H9 (cell line): ENCODE data around the gene MTOR. TPM values are rescaled to one million over a fixed set of nuclear protein-coding genes. Genes with fewer than 3 reads are reported as not detected.

ENCODE experiments used
- DNase-seq: peaks from one replicate; pipeline ENCODE4 v3.0.0-alpha.2; 2017
- H2AFZ ChIP-seq: one replicate; pipeline ENCODE4 v1.6.1; 2013; ENCODE audit warnings: mild to moderate bottlenecking, low read length, control low read depth, moderate library complexity
- H2AK5ac ChIP-seq: 2 replicates; pipeline ENCODE4 v1.6.1; 2013; ENCODE audit warnings: low read length, control low read depth, mixed read lengths; ENCODE audit not compliant: insufficient read length
- H2BK120ac ChIP-seq: one replicate; pipeline ENCODE4 v1.6.1; 2013; ENCODE audit warnings: low read depth, mild to moderate bottlenecking, low read length, control low read depth, inconsistent platforms; ENCODE audit not compliant: poor library complexity, severe bottlenecking
- H2BK12ac ChIP-seq: 2 replicates; pipeline ENCODE4 v1.6.1; 2013; ENCODE audit warnings: low read length, control low read depth, mixed read lengths, low read depth; ENCODE audit not compliant: insufficient read length
- H2BK15ac ChIP-seq: 2 replicates; pipeline ENCODE4 v1.6.1; 2013; ENCODE audit warnings: low read depth, low read length, control low read depth
- H2BK20ac ChIP-seq: one replicate; pipeline ENCODE4 v1.6.1; 2013; ENCODE audit warnings: low read depth, mild to moderate bottlenecking, low read length, control low read depth, inconsistent platforms; ENCODE audit not compliant: poor library complexity, severe bottlenecking
- H2BK5ac ChIP-seq: 2 replicates; pipeline ENCODE4 v1.6.1; 2013; ENCODE audit warnings: low read length, control low read depth, mixed read lengths; ENCODE audit not compliant: insufficient read length
- H3K14ac ChIP-seq: 2 replicates; pipeline ENCODE4 v1.6.1; 2013; ENCODE audit warnings: low read length, control low read depth; ENCODE audit not compliant: insufficient read depth
- H3K18ac ChIP-seq: 2 replicates; pipeline ENCODE4 v1.6.1; 2013; ENCODE audit warnings: low read depth, mild to moderate bottlenecking, mixed read lengths, low read length, control low read depth; ENCODE audit not compliant: insufficient read length
- H3K23ac ChIP-seq: 2 replicates; pipeline ENCODE4 v1.6.1; 2013; ENCODE audit warnings: low read length, control low read depth, mixed read lengths, low read depth; ENCODE audit not compliant: insufficient read length
- H3K23me2 ChIP-seq: 2 replicates; pipeline ENCODE4 v1.6.1; 2013; ENCODE audit warnings: low read depth, mild to moderate bottlenecking, mixed read lengths, low read length, control low read depth; ENCODE audit not compliant: insufficient read length, poor library complexity, severe bottlenecking
- H3K27ac ChIP-seq: 2 replicates; pipeline ENCODE4 v1.5.1; 2013; ENCODE audit warnings: low read length, control low read depth, mixed read lengths, low read depth; ENCODE audit not compliant: insufficient read length
- H3K27me3 ChIP-seq: 2 replicates; pipeline ENCODE4 v1.6.1; 2013; ENCODE audit warnings: low read length, control low read depth, inconsistent platforms; ENCODE audit not compliant: insufficient read depth
- H3K4ac ChIP-seq: 2 replicates; pipeline ENCODE4 v1.6.1; 2013; ENCODE audit warnings: low read depth, mild to moderate bottlenecking, control low read depth, inconsistent platforms, low read length, moderate library complexity
- H3K4me1 ChIP-seq: 2 replicates; pipeline ENCODE4 v1.6.1; 2013; ENCODE audit warnings: low read length, control low read depth, inconsistent platforms; ENCODE audit not compliant: insufficient read depth
- H3K4me2 ChIP-seq: 2 replicates; pipeline ENCODE4 v1.6.1; 2013; ENCODE audit warnings: low read length, control low read depth, mixed read lengths; ENCODE audit not compliant: insufficient read length, insufficient read depth
- H3K56ac ChIP-seq: 2 replicates; pipeline ENCODE4 v1.6.1; 2013; ENCODE audit warnings: low read depth, mild to moderate bottlenecking, mixed read lengths, low read length, control low read depth; ENCODE audit not compliant: insufficient read length
- H3K79me1 ChIP-seq: 2 replicates; pipeline ENCODE4 v1.6.1; 2013; ENCODE audit warnings: low read depth, mild to moderate bottlenecking, moderate library complexity, low read length, control low read depth, inconsistent platforms; ENCODE audit not compliant: insufficient read depth, poor library complexity, severe bottlenecking
- H3K79me2 ChIP-seq: 2 replicates; pipeline ENCODE4 v1.6.1; 2013; ENCODE audit warnings: low read length, control low read depth, inconsistent platforms; ENCODE audit not compliant: insufficient read depth
- H3K9ac ChIP-seq: 2 replicates; pipeline ENCODE4 v1.6.1; 2013; ENCODE audit warnings: low read length, control low read depth, mixed read lengths; ENCODE audit not compliant: insufficient read length; ENCODE audit errors: extremely low read depth
- H3K9me3 ChIP-seq: one replicate; pipeline ENCODE4 v1.6.1; 2013; ENCODE audit warnings: low read depth, low read length, inconsistent platforms; ENCODE audit not compliant: control insufficient read depth
- H3T11ph ChIP-seq: one replicate; pipeline ENCODE4 v1.6.1; 2013; ENCODE audit warnings: mild to moderate bottlenecking, low read length, control low read depth, inconsistent platforms
- H4K20me1 ChIP-seq: one replicate; pipeline ENCODE4 v1.6.1; 2013; ENCODE audit not compliant: control insufficient read depth, insufficient read length, insufficient read depth
- H4K5ac ChIP-seq: 2 replicates; pipeline ENCODE4 v1.6.1; 2013; ENCODE audit warnings: low read depth, mild to moderate bottlenecking, mixed read lengths, low read length, control low read depth; ENCODE audit not compliant: insufficient read length
- H4K8ac ChIP-seq: replicated peaks from 2 replicates; pipeline ENCODE4 v1.6.1; 2013; ENCODE audit warnings: low read length, control low read depth, mixed read lengths, low read depth; ENCODE audit not compliant: insufficient read length
- H4K91ac ChIP-seq: 2 replicates; pipeline ENCODE4 v1.6.1; 2013; ENCODE audit warnings: low read depth, mild to moderate bottlenecking, moderate library complexity, mixed read lengths, low read length, control low read depth; ENCODE audit not compliant: insufficient read length
- H3K27ac Mint-ChIP-seq, 3 experiments: 2 replicates in 2 of 3; 3 replicates in 1 of 3; pipeline ENCODE4 v1.8.0; 2020 to 2021; ENCODE audit warnings: mixed read lengths in 3 of 3, mild to moderate bottlenecking in 1 of 3, moderate library complexity in 1 of 3
- H3K27me3 Mint-ChIP-seq: 2 replicates; pipeline ENCODE4 v1.8.0; 2021; ENCODE audit warnings: low read depth, mild to moderate bottlenecking, moderate library complexity, mixed read lengths
- H3K36me3 Mint-ChIP-seq, 3 experiments: 2 replicates in 2 of 3; 3 replicates in 1 of 3; pipeline ENCODE4 v1.8.0; 2020 to 2021; ENCODE audit warnings: low read depth in 3 of 3, mixed read lengths in 3 of 3; ENCODE audit not compliant: insufficient read depth in 1 of 3
- H3K4me1 Mint-ChIP-seq, 2 experiments: 2 replicates each; pipeline ENCODE4 v1.8.0; 2020; ENCODE audit warnings: mixed read lengths in 2 of 2
- H3K4me3 Mint-ChIP-seq, 2 experiments: 2 replicates in 1 of 2; 3 replicates in 1 of 2; pipeline ENCODE4 v1.8.0; 2020 to 2021; ENCODE audit warnings: mild to moderate bottlenecking in 2 of 2, mixed read lengths in 2 of 2, moderate library complexity in 1 of 2
- H3K9me3 Mint-ChIP-seq, 2 experiments: 2 replicates in 1 of 2; 3 replicates in 1 of 2; pipeline ENCODE4 v1.8.0; 2020; ENCODE audit warnings: mild to moderate bottlenecking in 2 of 2, mixed read lengths in 2 of 2, moderate library complexity in 1 of 2
- WGBS: extraction: QIAGEN DNeasy Blood & Tissue Kit; methylation state at CpG from one replicate; pipeline ENCODE4 v1.1.7; 2013; ENCODE audit warnings: missing lambda C conversion rate, low lambda C conversion rate, mixed read lengths; ENCODE audit not compliant: insufficient read length; ENCODE audit errors: extremely low coverage; 5-methylcytosine and 5-hydroxymethylcytosine counted together
- total RNA-seq: library from RNA; stranded (reverse); gene quantifications from 2 replicates; pipeline ENCODE4 v1.2.1, GENCODE V29; 2021
- TF ChIP-seq, protein P1 (sequence below): fragments of 200-600 bp; sonication (generic); conservative IDR thresholded peaks from 3 replicates; pipeline ENCODE4 v1.8.0; 2021; ENCODE audit warnings: antibody characterized with exemption, mild to moderate bottlenecking

Gene MTOR
- total RNA-seq, 1 experiment from 2014 or later, result 67.5 TPM

DNA sequence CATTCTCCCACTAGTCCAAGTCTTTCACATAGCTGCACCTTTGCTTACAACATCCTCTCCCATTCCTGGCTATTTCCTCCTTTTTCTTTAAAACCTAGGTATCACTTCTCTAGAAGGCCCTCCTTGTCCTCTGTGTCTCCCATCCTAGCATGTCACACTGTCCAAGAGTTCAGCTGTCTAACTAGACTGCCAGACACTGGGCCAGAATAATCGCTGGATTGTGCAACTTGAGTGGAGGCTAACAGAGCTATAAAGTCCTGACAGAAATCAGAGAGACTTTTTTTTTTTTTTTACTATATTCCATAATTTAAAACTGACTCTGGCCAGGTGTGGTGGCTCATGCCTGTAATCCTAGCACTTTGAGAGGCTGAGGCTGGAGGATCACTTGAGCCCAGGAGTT lies 77.4 kb downstream of the MTOR start:
- Mint-ChIP-seq H3K9me3 (no peaks in the 10 kb centered on the region), H3K4me1 (peaks cover 0 to 6% of the 10 kb centered on the region in 2 experiments; a peak in 1 of 4 replicates), H3K36me3 (peaks cover 7 to 32% (median 18%) of the 10 kb centered on the region in 3 experiments; a peak in 6 of 7 replicates), H3K27ac (peak overlapping the region in 1 of 3 experiments; percentile 23; a peak in 2 of 7 replicates), H3K27me3 (no peaks in the 10 kb centered on the region), H3K4me3 (no peak overlapping the region)
- Histone ChIP-seq H3K27me3 (no peaks in the 10 kb centered on the region), H3K27ac (no peak overlapping the region), H3K4me1 (no peaks in the 10 kb centered on the region), H3K23me2 (no peaks in the 10 kb centered on the region), H4K8ac (no peak overlapping the region), H3K18ac (no peak overlapping the region), H4K5ac (no peak overlapping the region), H3K9me3 (no peaks in the 10 kb centered on the region), H3K14ac (no peak overlapping the region), H3K79me2 (no peaks in the 10 kb centered on the region), H3T11ph (no peak overlapping the region), H3K4ac (no peak overlapping the region), H2BK12ac (no peak overlapping the region), H2BK5ac (no peak overlapping the region), H4K91ac (no peak overlapping the region), H2BK120ac (no peak overlapping the region), H3K9ac (no peak overlapping the region), H3K4me2 (no peak overlapping the region), H4K20me1 (no peaks in the 10 kb centered on the region), H2AK5ac (no peak overlapping the region), H3K79me1 (no peaks in the 10 kb centered on the region), H3K23ac (no peak overlapping the region), H2BK20ac (no peak overlapping the region), H2AFZ (no peak overlapping the region), H3K56ac (no peak overlapping the region), H2BK15ac (no peak overlapping the region)
- no peak for DNase-seq
- TF ChIP-seq, protein P1, sequence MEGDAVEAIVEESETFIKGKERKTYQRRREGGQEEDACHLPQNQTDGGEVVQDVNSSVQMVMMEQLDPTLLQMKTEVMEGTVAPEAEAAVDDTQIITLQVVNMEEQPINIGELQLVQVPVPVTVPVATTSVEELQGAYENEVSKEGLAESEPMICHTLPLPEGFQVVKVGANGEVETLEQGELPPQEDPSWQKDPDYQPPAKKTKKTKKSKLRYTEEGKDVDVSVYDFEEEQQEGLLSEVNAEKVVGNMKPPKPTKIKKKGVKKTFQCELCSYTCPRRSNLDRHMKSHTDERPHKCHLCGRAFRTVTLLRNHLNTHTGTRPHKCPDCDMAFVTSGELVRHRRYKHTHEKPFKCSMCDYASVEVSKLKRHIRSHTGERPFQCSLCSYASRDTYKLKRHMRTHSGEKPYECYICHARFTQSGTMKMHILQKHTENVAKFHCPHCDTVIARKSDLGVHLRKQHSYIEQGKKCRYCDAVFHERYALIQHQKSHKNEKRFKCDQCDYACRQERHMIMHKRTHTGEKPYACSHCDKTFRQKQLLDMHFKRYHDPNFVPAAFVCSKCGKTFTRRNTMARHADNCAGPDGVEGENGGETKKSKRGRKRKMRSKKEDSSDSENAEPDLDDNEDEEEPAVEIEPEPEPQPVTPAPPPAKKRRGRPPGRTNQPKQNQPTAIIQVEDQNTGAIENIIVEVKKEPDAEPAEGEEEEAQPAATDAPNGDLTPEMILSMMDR, result no peak
- WGBS, result no CpG with 5 or more reads among the region's 1 CpG
